DND-41 (cell line): Measurements from ENCODE around the gene DCLRE1C.
A peak's percentile ranks its signal among the peaks of the same experiment; 100 is the strongest.
"Not testable (repeated sequence)": the region's sequence is repeated elsewhere in the genome, so short reads cannot be mapped to it uniquely, and the experiment has no call there.

Experiments
- ATAC-seq: fragments of 200-7000 bp; cut with Tn5 transposase; 3 replicates; pipeline ENCODE4 v1.9.1; 2021; ENCODE audit warnings: low read depth; ENCODE audit not compliant: insufficient read depth
- DNase-seq: peaks from one replicate; pipeline ENCODE4 v3.0.0-alpha.2; 2020
- H2AFZ ChIP-seq: 2 replicates; pipeline ENCODE4 v1.6.0; 2012; ENCODE audit warnings: low read depth, low read length
- H3K27ac ChIP-seq: 2 replicates; pipeline ENCODE4 v1.5.1; 2012; ENCODE audit warnings: low read length, inconsistent platforms
- H3K27me3 ChIP-seq: fragments of 200-600 bp; sonication (generic); 2 replicates; pipeline ENCODE4 v1.6.0; 2012; ENCODE audit warnings: low read length, mild to moderate bottlenecking, inconsistent platforms; ENCODE audit not compliant: insufficient read depth, poor library complexity
- H3K36me3 ChIP-seq: 2 replicates; pipeline ENCODE4 v1.5.1; 2012; ENCODE audit warnings: low read length, inconsistent platforms; ENCODE audit not compliant: insufficient read depth
- H3K4me1 ChIP-seq: 2 replicates; pipeline ENCODE4 v1.5.1; 2012; ENCODE audit warnings: mild to moderate bottlenecking, low read length; ENCODE audit not compliant: insufficient read depth
- H3K4me2 ChIP-seq: 2 replicates; pipeline ENCODE4 v1.6.0; 2012; ENCODE audit warnings: mild to moderate bottlenecking, moderate library complexity, low read length, inconsistent platforms; ENCODE audit not compliant: insufficient read depth
- H3K4me3 ChIP-seq, 2 experiments: fragments of 200-600 bp in 1 of 2; shearing (Covaris generic) in 1 of 2; 2 replicates each; pipeline ENCODE4 v1.5.1; 2012 to 2016; ENCODE audit warnings: inconsistent platforms in 2 of 2, low read length in 2 of 2, mild to moderate bottlenecking in 2 of 2, low read depth in 1 of 2, moderate library complexity in 1 of 2
- H3K79me2 ChIP-seq: 2 replicates; pipeline ENCODE4 v1.6.0; 2012; ENCODE audit warnings: low read length, inconsistent platforms; ENCODE audit not compliant: insufficient read depth
- H3K9ac ChIP-seq: 2 replicates; pipeline ENCODE4 v1.6.0; 2012; ENCODE audit warnings: low read depth, mild to moderate bottlenecking, inconsistent platforms, low read length, moderate library complexity
- H3K9me3 ChIP-seq: 2 replicates; pipeline ENCODE4 v1.5.1; 2012; ENCODE audit warnings: low read length, moderate library complexity, mild to moderate bottlenecking, inconsistent platforms; ENCODE audit not compliant: insufficient read depth, severe bottlenecking
- H4K20me1 ChIP-seq: 2 replicates; pipeline ENCODE4 v1.6.0; 2012; ENCODE audit warnings: low read length; ENCODE audit not compliant: insufficient read depth
- CTCF ChIP-seq: IDR thresholded peaks from 2 replicates; pipeline ENCODE4 v1.5.1; 2012; ENCODE audit warnings: borderline replicate concordance, low read length, moderate library complexity, mild to moderate bottlenecking; ENCODE audit not compliant: poor library complexity, severe bottlenecking; ENCODE audit errors: extremely low read depth
- EZH2 ChIP-seq: IDR thresholded peaks from 3 replicates; pipeline ENCODE4 v1.6.1; 2012; ENCODE audit warnings: borderline replicate concordance, low read depth, mild to moderate bottlenecking, moderate library complexity, low read length, inconsistent platforms; ENCODE audit not compliant: severe bottlenecking

Gene DCLRE1C

GRCh38 chr10:14954001-14954770 is at the start of gene DCLRE1C:
Gene DCLRE1C, minus strand, starts transcription at chr10:14954096. Its CDS starts 86 bp downstream, at chr10:14954010.
- Histone ChIP-seq H3K27me3 (no peaks in the 10 kb centered on the region), H3K9me3 (no peaks in the 10 kb centered on the region), H2AFZ (peak within 1 kb of the TSS; percentile 82), H3K27ac (peak within 1 kb of the TSS; percentile 96), H3K4me3 (peak within 1 kb of the TSS; percentile 64 to 78), H3K36me3 (peaks cover 26% of the 10 kb centered on the region), H3K9ac (peak within 1 kb of the TSS; percentile 84), H3K79me2 (peaks cover 57% of the 10 kb centered on the region), H3K4me1 (peaks cover 51% of the 10 kb centered on the region), H3K4me2 (peak within 1 kb of the TSS; percentile 81), H4K20me1 (peaks cover 16% of the 10 kb centered on the region)
- no peak for TF ChIP-seq CTCF
- no peak for TF ChIP-seq EZH2
- ATAC-seq (peak; percentile 93), DNase-seq (peak; percentile 89)

GRCh38 chr10:14995964-14996565 is 42.2 kb upstream of the DCLRE1C start:
- no peak overlapping the region for H3K4me3 ChIP-seq
- H3K36me3 ChIP-seq, result no peaks in the 10 kb centered on the region
- no peaks in the 10 kb centered on the region for H3K27me3 ChIP-seq
- H3K4me1 ChIP-seq, result no peaks in the 10 kb centered on the region
- ATAC-seq, result no peak
- DNase-seq, result no peak
- no peak for TF ChIP-seq EZH2
- TF ChIP-seq CTCF, result no peak
- no peaks in the 10 kb centered on the region for H3K9me3 ChIP-seq
- no peak overlapping the region for H3K9ac ChIP-seq
- H3K79me2 ChIP-seq, result no peaks in the 10 kb centered on the region
- H4K20me1 ChIP-seq, result no peaks in the 10 kb centered on the region
- no peak overlapping the region for H2AFZ ChIP-seq
- H3K4me2 ChIP-seq, result no peak overlapping the region
- no peak overlapping the region for H3K27ac ChIP-seq

- not testable (repeated sequence) for H3K4me1 ChIP-seq, H3K27ac ChIP-seq, H3K9ac ChIP-seq, DNase-seq, H2AFZ ChIP-seq, H3K4me3 ChIP-seq, H3K9me3 ChIP-seq, ATAC-seq, H3K4me2 ChIP-seq, H3K27me3 ChIP-seq, H3K79me2 ChIP-seq, H3K36me3 ChIP-seq, H4K20me1 ChIP-seq
These were observed 39.9 kb upstream of the DCLRE1C start for GRCh38 chr10:14993500-14994455.

GRCh38 chr10:14992336-14992735 is 38.4 kb upstream of the DCLRE1C start:
- not testable (repeated sequence) for H3K4me2 ChIP-seq, H4K20me1 ChIP-seq, H3K79me2 ChIP-seq, H3K27ac ChIP-seq, H3K4me1 ChIP-seq, H2AFZ ChIP-seq, H3K36me3 ChIP-seq, DNase-seq, H3K9ac ChIP-seq, H3K9me3 ChIP-seq, H3K4me3 ChIP-seq, H3K27me3 ChIP-seq, ATAC-seq
